Natural killer cell (primary cell): ENCODE data around the gene SUDS3. TPM values are rescaled to one million over a fixed set of nuclear protein-coding genes. Genes with fewer than 3 reads are reported as not detected.

Experiments used
- ATAC-seq, 3 donors: fragments of 150-1000 bp in 2 of 3; fragments of 200-7000 bp in 1 of 3; cut with Tn5 transposase; 1 replicate in 1 of 3; 2 replicates in 2 of 3; pipeline ENCODE4 v1.10.0; 2021; ENCODE audit warnings: mild to moderate bottlenecking in 2 of 3, moderate library complexity in 2 of 3
- DNase-seq, 2 donors: peaks; one replicate each; pipeline versions ENCODE4 v3.0.0 to v3.0.0-alpha.2; 2013 to 2021; ENCODE audit warnings: mixed read lengths in 1 of 2
- H3K27ac ChIP-seq: one replicate; pipeline ENCODE4 v1.5.1; 2013; ENCODE audit warnings: mild to moderate bottlenecking, low read length
- H3K27me3 ChIP-seq: one replicate; pipeline ENCODE4 v1.6.1; 2013; ENCODE audit warnings: low read length; ENCODE audit not compliant: control insufficient read depth, insufficient read depth
- H3K36me3 ChIP-seq: one replicate; pipeline ENCODE4 v1.6.1; 2013; ENCODE audit warnings: low read length; ENCODE audit not compliant: control insufficient read depth, insufficient read depth
- H3K4me1 ChIP-seq: one replicate; pipeline ENCODE4 v1.6.1; 2013; ENCODE audit warnings: low read length; ENCODE audit not compliant: control insufficient read depth, insufficient read depth
- H3K4me3 ChIP-seq: one replicate; pipeline ENCODE4 v1.5.1; 2013; ENCODE audit warnings: low read length
- H3K9me3 ChIP-seq: one replicate; pipeline ENCODE4 v1.6.1; 2013; ENCODE audit warnings: low read length; ENCODE audit not compliant: control insufficient read depth, insufficient read depth
- H3K27ac Mint-ChIP-seq, 2 donors: one replicate each; pipeline ENCODE4 v1.8.0; 2022; ENCODE audit warnings: mild to moderate bottlenecking in 2 of 2, mixed read lengths in 2 of 2, moderate library complexity in 1 of 2
- H3K27me3 Mint-ChIP-seq, 2 donors: one replicate each; pipeline ENCODE4 v1.8.0; 2022; ENCODE audit warnings: low read depth in 2 of 2, mixed read lengths in 2 of 2
- H3K36me3 Mint-ChIP-seq: one replicate; pipeline ENCODE4 v1.8.0; 2022; ENCODE audit warnings: mixed read lengths
- H3K4me1 Mint-ChIP-seq, 2 donors: one replicate each; pipeline ENCODE4 v1.8.0; 2022; ENCODE audit warnings: mixed read lengths in 2 of 2
- H3K4me3 Mint-ChIP-seq: one replicate; pipeline ENCODE4 v1.8.0; 2022; ENCODE audit warnings: mild to moderate bottlenecking, moderate library complexity, mixed read lengths
- H3K9me3 Mint-ChIP-seq, 2 donors: one replicate each; pipeline ENCODE4 v1.8.0; 2022; ENCODE audit warnings: mixed read lengths in 2 of 2
- CTCF ChIP-seq: fragments of 200-600 bp; IDR thresholded peaks from one replicate; pipeline ENCODE4 v1.8.0; 2022; ENCODE audit warnings: antibody characterized with exemption
- whole genome bisulfite sequencing: methylation state at CpG from one replicate; pipeline ENCODE4 v1.1.7; 2013; ENCODE audit warnings: missing lambda C conversion rate; ENCODE audit not compliant: insufficient coverage; 5-methylcytosine and 5-hydroxymethylcytosine counted together
- intact Hi-C: fragments of 100-400 bp; cut with micrococcal nuclease; formaldehyde crosslinking; loops from one replicate; pipeline ENCODE4 v1.14.2; 2022
- total RNA-seq, 4 donors: library from RNA; stranded (reverse); fragments of 120-200 nt in 1 of 4; gene quantifications; one replicate each; pipeline versions ENCODE4 v1.2.3 to v1.2.4, GENCODE V29; 2013 to 2022

Gene SUDS3
- total RNA-seq, 3 donors from 2014 or later (not counting 1 experiment from before 2014, with no cell fraction given), result 27.5 to 40.3 (median 35.7) TPM

- 86% methylated on average over 10 of the region's 10 CpGs for WGBS
- Mint-ChIP-seq H3K27ac (peak overlapping the region; percentile 97 to 98), H3K27me3 (peaks cover 0 to 3% of the 10 kb centered on the region in 2 donors), H3K36me3 (no peaks in the 10 kb centered on the region), H3K9me3 (no peaks in the 10 kb centered on the region), H3K4me1 (peaks cover 37 to 58% of the 10 kb centered on the region in 2 donors), H3K4me3 (peak overlapping the region; percentile 99)
- Histone ChIP-seq H3K27ac (no peak overlapping the region), H3K36me3 (peaks cover 6% of the 10 kb centered on the region), H3K4me3 (no peak overlapping the region), H3K9me3 (no peaks in the 10 kb centered on the region), H3K27me3 (no peaks in the 10 kb centered on the region), H3K4me1 (peaks cover 32% of the 10 kb centered on the region)
- intact Hi-C loops, result loop anchor here (5.0 to 10.0 kb wide), 3 partner anchors 238 to 1289 kb away; partner anchors contain the start of genes PEBP1 and PRKAB1
- DNase-seq (peak in 1 of 2 donors; percentile 10), ATAC-seq (no peak)
- no peak for TF ChIP-seq CTCF
These were observed 1.0 kb upstream of the SUDS3 start for GRCh38 chr12:118375348-118375747.

GRCh38 chr12:118377021-118377883 lies 897 bp downstream of the SUDS3 start:
- Mint-ChIP-seq H3K27ac (peak overlapping the region; percentile 92 to 98), H3K4me3 (peak overlapping the region; percentile 99), H3K9me3 (no peaks in the 10 kb centered on the region), H3K27me3 (no peaks in the 10 kb centered on the region), H3K36me3 (no peaks in the 10 kb centered on the region), H3K4me1 (peaks cover 28 to 39% of the 10 kb centered on the region in 2 donors)
- 6% methylated on average over 14 of the region's 22 CpGs for WGBS
- intact Hi-C loops, result loop anchor here (5.0 to 10.0 kb wide), 3 partner anchors 240 to 1288 kb away; partner anchors contain the start of genes PEBP1 and PRKAB1
- DNase-seq (peak in 1 of 2 donors; percentile 33), ATAC-seq (no peak)
- Histone ChIP-seq H3K36me3 (peaks cover 14% of the 10 kb centered on the region), H3K27me3 (no peaks in the 10 kb centered on the region), H3K4me3 (peak overlapping the region; percentile 64), H3K4me1 (peaks cover 22% of the 10 kb centered on the region), H3K9me3 (no peaks in the 10 kb centered on the region), H3K27ac (peak overlapping the region; percentile 0)
- no peak for TF ChIP-seq CTCF

- Histone ChIP-seq H3K27ac (peak overlapping the region; percentile 0), H3K9me3 (no peaks in the 10 kb centered on the region), H3K36me3 (peaks cover 14% of the 10 kb centered on the region), H3K27me3 (no peaks in the 10 kb centered on the region), H3K4me1 (peaks cover 22% of the 10 kb centered on the region), H3K4me3 (peak overlapping the region; percentile 64)
- peak overlapping the region; percentile 99 for H3K4me3 Mint-ChIP-seq
- 43% methylated on average over 5 of the region's 8 CpGs for WGBS
- intact Hi-C loops, result loop anchor here (5.0 to 10.0 kb wide), 3 partner anchors 241 to 1287 kb away; partner anchors contain the start of genes PEBP1 and PRKAB1
- H3K9me3 Mint-ChIP-seq, result no peaks in the 10 kb centered on the region
- TF ChIP-seq CTCF, result peak; percentile 98
- H3K27ac Mint-ChIP-seq, result peak overlapping the region; percentile 92 to 98
- ATAC-seq (no peak), DNase-seq (peak; percentile 77 to 80)
- H3K36me3 Mint-ChIP-seq, result no peaks in the 10 kb centered on the region
- no peaks in the 10 kb centered on the region for H3K27me3 Mint-ChIP-seq
- peaks cover 28 to 32% of the 10 kb centered on the region in 2 donors for H3K4me1 Mint-ChIP-seq
These were observed 1.6 kb downstream of the SUDS3 start for GRCh38 chr12:118377884-118378470.
